HG03571 (cell line): ENCODE data around the gene SMOC1.

ENCODE experiments used
- ATAC-seq: cut with Tn5 transposase; IDR thresholded peaks from one replicate; pipeline ENCODE4 v1.9.1; 2021; ENCODE audit not compliant: unreplicated experiment

The SMOC1 gene

DNA sequence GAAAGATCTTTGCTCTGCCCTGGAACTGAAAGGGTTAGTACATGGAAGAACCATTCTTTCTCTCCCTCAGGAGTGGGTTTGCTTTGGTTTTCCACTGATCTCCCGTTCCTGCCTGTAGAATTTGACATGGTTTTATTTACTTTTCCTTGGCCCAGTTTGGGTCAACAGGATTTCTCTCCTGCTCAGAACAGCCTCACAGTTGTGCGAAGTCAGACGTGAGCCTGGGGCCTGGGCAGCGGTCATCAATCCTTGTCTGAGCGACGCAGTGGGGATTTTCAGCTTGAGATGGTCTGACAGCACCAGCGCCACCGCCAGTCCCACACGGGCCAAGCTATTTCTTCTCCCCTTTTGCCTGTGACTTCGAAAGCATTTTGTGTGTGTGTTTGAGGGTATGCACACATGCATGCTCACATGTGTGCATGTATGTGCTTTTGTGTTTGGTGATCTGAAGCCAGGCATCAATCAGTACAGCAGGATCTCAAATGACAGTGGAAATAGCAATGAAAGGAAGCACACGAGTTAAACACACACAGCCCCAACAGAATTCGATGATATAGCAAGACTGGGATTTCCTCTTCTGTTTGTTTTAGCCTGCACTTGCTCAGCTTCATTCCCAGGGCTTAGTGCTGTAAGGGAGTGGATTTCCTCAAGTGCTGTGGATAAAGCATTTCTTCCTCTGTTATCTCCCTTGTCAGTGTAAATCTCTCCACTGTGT is 58.3 kb downstream of the SMOC1 start:
- ATAC-seq = no peak

DNA sequence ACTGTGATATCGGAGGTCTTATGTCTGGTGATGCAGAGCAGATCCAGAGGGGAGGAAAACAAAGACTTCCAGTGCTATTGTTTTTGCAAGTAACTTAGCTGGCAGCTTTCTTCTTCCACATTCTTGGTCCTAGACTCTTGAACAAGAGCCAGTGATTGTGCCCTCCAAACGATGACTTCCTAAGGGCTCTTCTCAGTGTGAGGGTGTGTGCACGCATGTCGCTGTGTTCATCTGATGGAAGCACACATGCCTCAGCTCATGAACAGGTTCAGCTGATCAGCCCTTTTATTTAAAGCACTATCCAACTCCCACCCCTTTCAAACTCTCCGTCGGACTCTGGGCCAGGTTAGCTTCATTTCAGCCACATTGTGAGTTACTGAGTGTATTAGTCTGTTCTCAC is 59.5 kb downstream of the SMOC1 start:
- ATAC-seq = no peak

DNA sequence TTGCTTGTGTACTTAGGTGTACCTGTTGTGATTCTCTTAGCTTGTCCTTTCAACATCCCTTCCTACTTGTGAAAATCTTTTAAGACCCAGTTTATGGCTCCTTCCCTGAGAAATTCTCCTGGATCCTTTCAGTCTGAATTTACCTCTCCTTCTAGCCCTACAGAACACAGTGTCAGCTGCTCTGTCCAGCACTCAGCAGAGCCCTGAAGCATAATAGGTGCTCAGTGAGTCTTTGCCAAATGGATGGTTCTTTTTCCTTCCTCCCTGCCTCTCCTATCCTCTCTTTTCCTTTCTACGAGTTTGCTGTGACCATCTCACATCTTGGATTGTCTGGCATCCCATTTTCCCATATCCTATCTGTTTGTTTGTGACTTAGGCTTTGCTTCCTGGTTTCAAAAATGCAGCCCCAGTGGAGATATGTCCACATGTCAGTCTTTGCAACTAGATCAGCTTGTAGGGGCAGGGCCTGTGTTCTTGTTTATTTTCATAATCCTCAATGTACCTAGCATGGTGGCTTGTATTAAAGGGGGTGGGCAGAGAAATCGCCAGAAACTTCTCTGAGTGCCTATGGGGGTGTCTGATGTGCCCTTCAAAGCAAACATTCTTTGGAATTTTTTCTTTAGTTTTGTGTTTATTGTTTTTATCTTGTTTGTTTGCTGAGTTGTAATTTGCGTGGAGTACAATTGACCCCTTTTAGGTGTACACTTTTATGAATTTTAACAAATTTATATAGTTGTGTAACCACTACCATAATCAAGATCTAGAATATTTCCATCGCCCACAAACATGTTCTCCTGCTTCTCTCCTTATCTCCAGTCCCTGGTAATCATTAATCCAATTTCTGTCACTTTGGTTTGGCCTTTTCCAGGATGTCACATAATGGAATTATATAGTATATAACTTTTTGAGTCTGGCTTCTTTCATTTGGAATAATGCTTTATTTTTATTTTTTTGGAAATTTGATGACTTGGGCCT is 62.8 kb downstream of the SMOC1 start:
- ATAC-seq = no peak

DNA sequence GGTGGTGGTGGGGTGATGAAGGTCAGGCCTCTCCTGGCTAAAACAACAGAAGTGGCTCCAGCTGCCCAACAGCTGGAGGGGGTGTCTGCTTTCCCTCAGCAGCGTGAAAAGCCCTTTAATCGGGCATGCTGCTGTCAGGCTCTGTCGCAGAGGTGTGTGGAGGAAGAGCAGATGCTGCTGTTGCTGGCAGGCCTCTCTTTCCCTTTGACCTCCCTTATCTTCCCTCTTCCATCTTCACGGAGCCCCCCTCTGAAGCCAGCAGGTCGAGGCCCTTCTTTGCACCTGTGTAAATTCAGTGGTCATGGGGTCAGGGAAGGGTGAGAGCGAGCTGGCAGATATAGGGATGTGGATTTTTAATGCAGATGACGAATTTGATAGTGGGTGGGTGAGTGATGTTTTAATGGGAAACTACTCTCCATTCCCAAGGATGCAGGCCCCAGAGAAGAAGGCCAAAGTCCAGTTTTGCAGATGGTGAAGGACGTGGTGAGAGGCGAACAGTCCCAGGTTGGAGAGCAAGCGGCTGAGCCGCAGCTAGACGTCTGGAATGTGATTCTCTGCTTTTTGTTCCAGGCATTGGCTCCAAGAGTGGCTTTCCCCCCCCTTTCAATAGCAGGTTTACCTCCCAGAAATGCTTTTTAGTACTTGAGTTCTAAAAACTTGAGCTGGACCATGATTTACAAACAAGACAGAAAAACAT is 64.0 kb downstream of the SMOC1 start:
- no peak for ATAC-seq

DNA sequence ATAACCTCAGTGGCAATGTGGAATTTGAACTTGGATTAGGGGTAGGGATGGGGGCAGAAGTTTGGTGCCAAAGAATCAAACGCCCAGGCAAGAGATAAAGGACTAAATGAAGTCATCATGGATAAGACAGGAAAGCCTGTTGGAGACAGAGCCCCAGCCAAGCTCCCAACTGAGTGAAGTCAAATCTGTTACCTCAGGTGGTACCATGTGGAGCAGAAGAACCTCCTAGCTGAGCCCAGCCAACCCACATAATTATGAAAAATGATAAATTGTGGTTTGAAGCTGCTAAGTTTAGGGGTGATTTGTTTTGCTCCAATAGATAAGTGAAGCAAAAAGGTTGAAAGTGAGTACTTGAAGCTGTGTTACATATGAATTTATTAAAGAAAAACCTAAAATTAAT is 66.1 kb downstream of the SMOC1 start:
- no peak for ATAC-seq

DNA sequence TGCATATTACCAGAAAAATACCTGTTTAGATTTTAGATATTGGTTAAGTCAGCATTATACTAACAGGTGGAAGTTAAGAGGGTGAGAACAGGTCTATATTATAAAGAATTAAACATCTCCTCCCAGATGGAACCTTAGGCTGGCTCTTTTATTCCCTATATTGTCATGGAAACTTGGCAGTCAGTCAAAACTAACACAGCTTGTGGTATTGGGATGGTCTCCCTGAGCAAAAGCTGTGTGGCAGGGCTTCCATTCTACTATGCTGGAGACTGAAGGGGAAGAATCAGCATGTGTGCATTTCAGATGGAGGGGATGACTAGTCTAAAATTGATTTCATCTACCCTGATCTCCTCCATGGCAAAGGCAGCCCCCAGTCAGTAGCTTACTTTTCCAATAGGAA is 66.7 kb downstream of the SMOC1 start:
- no peak for ATAC-seq

DNA sequence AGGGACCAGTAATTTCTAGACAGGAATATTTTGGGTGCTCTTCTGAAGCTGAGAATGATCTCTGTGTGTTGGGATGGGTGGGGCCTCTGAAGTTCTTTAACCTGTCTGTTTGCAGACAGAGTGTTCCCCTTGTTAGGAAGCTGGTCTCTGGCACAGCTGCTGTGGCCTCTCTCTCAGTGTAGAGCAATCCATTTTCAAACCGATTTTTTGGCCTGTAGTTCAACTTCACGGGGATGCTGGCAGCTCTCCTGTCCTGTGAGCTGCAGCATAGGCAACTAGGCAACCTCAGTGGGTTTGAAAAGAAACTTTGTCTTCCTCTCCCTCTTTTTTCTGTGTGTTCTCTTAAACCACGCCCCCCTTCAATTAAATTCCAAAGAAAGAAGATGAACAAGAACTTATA is 69.1 kb downstream of the SMOC1 start:
- no peak for ATAC-seq

DNA sequence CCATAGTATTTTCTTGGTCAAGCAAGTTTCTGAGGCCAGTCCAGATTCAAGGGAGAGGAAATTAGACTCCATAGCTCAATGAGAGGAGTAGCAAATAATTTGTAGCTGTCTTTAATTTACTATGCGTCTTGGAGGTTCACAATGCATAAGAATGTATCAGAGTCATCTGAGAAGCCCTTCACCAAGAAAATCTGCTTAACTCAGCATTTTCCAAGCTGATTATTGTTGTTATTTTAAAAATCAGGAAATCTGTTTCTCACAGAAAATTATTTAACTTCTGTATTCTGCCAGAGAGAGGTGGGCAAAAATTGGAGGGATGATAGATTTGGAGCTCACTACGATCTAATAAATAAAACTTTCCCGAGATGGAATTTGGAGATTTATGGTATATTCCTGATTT is 72.0 kb downstream of the SMOC1 start:
- no peak for ATAC-seq

DNA sequence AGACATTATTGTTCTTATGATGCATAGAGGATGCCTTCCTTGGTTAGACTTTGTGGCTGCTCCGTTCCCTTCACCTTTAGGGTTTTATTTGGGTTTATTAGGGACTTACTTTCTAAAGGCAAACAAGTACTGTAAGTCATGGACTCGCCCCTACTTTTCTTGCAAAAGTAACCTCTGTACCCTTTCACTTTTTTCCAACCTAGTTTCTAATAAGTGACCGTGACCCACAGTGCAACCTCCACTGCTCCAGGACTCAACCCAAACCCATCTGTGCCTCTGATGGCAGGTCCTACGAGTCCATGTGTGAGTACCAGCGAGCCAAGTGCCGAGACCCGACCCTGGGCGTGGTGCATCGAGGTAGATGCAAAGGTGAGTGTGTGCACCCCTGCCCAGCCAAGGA is 72.7 kb downstream of the SMOC1 start:
- ATAC-seq = no peak

DNA sequence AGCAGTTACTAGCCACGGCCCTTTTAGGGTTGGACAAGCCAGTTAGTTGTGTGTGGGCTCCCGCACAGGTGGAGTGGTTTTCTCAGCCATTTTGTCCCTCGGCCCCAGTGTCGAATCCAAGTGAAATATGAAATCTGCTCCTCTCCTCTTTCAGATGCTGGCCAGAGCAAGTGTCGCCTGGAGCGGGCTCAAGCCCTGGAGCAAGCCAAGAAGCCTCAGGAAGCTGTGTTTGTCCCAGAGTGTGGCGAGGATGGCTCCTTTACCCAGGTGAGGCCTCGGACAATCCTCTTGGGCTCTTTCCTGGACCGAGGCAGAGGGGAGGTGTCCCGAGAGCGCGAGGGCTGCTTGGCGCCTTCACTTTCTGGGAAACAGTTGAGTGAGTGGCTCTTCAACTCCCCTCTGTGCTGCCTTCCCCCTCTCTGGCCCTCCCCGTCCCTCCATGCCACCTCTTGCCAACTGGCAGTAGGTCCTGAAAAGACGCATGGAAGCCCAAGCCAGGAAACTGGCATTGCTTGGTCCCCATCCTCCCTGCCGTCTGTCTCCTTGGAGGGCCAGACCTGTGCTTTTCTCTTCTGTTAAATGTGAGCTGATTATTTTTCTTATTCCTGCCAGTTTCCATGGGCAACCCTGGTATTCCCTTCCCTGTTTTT is 74.2 kb downstream of the SMOC1 start:
- no peak for ATAC-seq

DNA sequence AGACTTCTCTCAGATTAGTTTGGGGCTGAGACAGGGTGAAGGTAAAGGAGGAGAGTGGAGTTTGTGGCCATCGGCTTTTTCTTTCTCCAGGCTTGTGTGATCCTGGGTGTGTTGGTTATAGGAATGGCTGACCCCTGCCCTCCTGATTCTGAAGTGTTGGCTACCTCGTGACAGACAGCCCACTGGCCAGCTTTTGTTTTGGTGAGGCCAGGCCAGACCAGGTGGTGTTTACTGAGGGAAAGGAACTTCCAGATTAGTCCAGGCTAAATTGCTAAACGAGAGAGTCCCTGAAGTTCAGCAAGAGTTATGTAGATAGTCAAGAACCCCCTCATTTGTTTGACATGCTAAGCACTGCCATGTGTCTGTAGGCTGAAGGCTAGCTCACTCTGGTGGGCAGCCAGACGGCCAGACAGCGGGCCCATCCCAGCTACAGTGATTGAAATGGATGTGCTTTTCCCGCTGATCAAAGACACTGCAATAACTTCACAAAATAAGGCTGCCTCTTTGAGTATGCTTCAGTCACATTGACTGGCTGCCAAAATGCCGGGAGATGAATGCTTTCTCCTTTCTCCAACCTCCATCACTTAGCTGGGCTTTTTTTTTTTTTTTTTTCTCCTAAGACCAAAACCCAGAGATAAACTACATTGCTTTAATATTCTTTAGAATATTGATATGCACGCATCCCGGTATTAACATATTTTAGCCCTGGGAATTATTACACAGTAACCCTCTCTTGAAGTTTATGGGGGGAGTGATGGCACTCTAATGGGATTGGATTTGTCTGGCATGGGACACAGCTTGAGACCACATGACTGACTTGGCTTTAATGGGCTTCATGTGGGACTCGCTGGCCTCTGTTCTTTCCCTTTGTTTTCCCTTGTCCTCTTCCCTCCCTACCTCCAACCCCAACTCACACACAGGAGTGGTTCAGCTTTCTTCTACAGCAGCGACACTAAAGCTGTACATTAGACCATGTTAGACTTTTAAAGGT is 76.9 kb downstream of the SMOC1 start:
- ATAC-seq = no peak

DNA sequence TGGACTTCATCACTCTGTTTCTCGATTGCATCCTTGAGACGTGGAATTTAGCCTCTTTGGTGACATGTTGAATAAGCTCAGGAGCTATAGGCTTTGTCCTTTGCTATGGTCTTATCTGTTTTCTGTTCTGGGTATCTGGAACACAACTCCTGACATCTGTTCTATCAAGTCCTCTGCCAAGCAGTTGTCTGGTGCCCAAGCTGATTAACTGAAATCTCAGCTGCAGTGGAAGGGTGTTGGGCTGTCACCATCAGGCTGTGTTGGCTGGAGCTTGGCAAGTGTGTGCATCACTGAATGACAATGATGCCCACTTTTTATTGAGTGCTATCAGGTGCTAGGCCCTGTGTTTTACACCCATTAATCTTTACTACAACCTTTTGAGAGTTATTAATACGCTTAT is 77.8 kb downstream of the SMOC1 start:
- no peak for ATAC-seq

DNA sequence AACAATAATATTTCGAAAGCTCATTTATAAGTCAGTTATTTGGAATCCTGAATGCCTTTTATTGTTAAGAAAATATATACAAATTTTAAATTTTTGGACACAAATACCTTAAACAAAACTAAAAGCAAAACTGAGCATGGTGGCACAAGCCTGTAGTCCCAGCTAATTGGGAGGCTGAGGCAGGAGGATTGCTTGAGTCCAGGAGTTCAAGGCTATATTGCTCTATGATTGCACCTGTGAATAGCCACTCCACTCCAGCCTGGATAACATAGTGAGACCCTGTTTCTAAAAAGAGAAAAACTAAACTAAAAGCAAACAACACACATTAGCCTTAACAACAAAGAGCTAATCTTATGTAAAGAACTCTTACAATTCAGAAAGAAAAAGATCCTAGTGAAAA is 78.8 kb downstream of the SMOC1 start:
- no peak for ATAC-seq

DNA sequence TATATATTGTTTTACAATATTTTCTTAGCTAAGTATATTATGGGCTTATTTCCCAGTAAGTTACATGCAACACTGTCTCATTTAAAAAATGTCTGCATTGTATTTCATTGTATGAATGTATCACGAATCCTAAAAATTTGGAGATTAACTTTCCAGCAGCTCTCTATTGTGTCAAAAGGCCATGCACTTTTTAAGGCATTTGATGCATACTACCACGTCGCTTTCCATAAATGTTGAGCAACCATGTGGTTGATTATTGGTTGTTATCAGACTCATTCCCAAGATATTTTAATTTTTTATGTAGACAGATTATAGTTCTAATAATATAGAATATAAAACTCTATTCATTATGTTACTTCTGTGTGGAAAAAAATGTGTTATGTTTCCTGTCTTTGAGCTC is 79.9 kb downstream of the SMOC1 start:
- ATAC-seq = no peak

DNA sequence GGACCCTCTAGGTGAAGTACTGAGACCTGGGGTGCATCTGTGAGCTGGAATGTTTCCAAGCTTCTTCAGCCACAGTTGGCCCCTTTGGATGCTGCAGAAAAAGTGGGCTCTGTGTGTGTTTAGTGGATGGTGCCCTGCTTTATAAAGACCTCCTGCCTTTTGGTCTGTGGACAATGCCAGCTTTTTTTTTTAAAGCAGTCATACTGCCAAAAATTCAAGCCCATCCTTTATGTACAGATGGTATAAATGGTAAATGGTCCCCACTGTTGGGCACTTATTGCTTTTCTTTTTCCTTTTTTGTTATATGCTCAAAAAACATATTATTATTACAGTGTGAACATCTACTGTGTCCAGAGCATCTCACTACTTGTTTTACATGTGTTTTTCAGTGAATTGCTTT is 81.1 kb downstream of the SMOC1 start:
- no peak for ATAC-seq

DNA sequence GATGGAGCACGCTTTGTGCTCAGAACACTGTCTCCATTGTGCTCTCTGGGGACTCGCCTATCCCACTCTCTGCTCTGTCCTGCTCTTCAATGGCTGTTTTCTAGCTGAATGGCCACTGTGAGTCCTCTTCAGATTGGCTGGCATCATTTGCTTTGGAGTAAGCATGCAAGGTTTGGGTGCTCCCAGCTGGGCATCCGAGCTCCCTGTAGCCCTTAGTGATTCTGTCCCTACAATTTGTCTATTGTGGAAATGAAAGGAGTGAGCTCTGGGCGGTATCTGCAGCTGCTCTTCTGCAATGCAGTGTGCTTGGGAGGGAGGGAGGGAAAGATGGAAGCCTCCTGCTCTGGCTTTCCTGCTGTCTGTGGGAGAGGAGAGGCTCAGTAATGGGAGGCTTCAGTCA is 84.8 kb downstream of the SMOC1 start:
- no peak for ATAC-seq

DNA sequence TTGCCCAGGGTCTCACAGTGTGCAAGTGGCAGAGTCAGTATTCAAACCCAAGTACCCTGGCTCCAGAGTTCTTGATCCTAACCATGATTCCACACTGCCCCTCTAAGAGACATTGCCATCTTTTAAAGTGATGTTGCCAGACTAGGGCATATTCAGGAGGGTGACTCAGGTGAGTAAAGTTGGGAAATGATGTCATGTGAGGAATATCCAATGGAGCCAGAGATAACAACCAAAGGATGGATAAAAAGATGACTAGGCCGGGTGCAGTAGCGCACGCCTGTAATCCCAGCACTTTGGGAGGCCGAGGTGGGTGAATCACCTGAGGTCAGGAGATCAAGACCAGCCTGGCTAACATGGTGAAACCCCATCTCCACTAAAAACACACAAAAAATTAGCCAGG is 85.6 kb downstream of the SMOC1 start:
- no peak for ATAC-seq

DNA sequence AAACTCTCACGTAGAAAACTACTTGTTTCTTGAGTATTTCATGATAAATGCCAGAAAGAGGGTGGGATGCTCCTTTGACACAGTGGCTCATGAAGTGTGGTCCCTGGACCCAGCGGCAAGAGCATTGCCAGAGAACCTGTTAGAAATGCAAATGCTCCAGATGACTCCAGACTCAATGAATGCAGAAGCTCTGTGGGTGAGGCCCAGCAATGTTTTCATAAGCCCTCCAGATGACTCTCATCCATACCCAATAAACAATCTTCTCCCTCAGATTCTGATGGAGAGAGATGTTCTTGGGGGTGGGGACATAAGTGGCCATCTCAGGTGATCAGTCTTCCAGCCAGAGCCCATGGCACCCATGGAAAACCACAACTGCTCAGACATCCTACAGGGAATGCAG is 88.9 kb downstream of the SMOC1 start:
- ATAC-seq = no peak

DNA sequence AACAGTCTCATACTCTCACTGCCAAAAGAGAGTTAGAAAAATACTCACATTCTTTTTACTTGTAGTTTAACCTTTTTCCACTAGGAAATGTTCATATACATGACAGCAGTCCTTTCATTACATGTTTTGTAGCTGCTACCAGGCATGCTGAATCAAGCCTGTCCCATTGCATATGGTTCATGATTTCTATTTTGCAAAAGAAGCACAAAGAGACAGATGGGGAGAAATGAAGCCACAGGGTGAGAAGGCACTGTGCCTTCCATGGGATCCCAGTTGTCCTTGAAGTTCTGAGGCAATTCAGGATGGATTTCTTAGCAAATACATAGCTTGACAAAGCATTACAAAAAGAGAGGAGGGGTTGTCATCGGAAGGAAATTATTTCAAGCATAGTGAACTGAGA is 89.5 kb downstream of the SMOC1 start:
- ATAC-seq = no peak

DNA sequence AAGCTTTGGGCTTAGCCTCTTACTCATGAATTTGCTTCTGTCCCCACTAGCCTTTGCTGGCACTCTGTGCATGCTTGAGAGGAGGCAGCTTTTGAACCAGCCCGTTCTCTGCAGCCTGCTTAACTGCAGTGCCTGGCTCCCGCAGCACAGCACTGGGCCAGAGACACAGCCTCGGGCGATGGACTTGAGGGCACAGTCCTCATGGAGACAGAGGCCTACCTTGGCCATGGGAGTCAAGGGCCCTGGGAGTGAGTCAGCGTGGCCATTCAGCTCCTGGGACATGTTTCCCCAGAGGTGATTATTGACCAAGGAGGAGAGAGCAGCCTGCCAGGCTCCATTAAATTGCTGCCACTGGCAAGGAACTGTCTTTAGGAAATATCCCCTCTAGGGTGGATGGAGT is 93.5 kb downstream of the SMOC1 start:
- no peak for ATAC-seq
